A549 (cell line): ENCODE results near the gene SNRNP40. TPM values are rescaled to one million over a fixed set of nuclear protein-coding genes. Genes with fewer than 3 reads are reported as not detected.

Experiments
- ATAC-seq, 2 experiments: fragments of 200-7000 bp in 1 of 2; fragments of >200 bp in 1 of 2; cut with Nextera tagmentation in 1 of 2; cut with Tn5 transposase in 1 of 2; 3 replicates each; pipeline versions ENCODE4 v1.8.0 to v1.9.1; 2018 to 2020; ENCODE audit warnings: mild to moderate bottlenecking in 1 of 2, moderate library complexity in 1 of 2
- CTCF ChIA-PET: fragments of 300-600 bp; sonication (Branson Sonifier 250); formaldehyde crosslinking; extraction: SDS; loops from one replicate; lab custom pipeline; 2021; ENCODE audit warnings: antibody characterized with exemption, inconsistent platforms; lab: Yijun Ruan, JAX
- POLR2A ChIA-PET: fragments of 350-600 bp; formaldehyde crosslinking; extraction: SDS; loops from one replicate; lab custom pipeline; 2021; ENCODE audit warnings: antibody characterized with exemption, inconsistent platforms; lab: Yijun Ruan, JAX
- DNase-seq, 2 experiments: peaks; one replicate each; pipeline versions ENCODE4 v3.0.0 to v3.0.0-alpha.2; 2011 to 2016; ENCODE audit warnings: low read depth in 1 of 2, low spot score in 1 of 2
- FAIRE-seq: peaks from 2 replicates; lab custom pipeline; 2011; peaks lifted over from hg19 to GRCh38; lab: Jason Lieb, UNC
- H3K27ac ChIP-seq, 2 experiments: fragments of >200 bp; sonication (Bioruptor Twin); formaldehyde crosslinking; 3 replicates each; pipeline ENCODE4 v1.5.1; 2016 to 2017
- H3K4me1 ChIP-seq: fragments of >200 bp; sonication (Bioruptor Twin); formaldehyde crosslinking; 3 replicates; pipeline ENCODE4 v1.6.1; 2016
- H3K4me2 ChIP-seq: fragments of >200 bp; sonication (Bioruptor Twin); formaldehyde crosslinking; 3 replicates; pipeline ENCODE4 v1.6.1; 2016
- H3K4me3 ChIP-seq: fragments of >200 bp; sonication (Bioruptor Twin); formaldehyde crosslinking; 3 replicates; pipeline ENCODE4 v1.5.1; 2016
- H3K9me3 ChIP-seq: fragments of >200 bp; sonication (Bioruptor Twin); formaldehyde crosslinking; 3 replicates; pipeline ENCODE4 v1.6.1; 2016
- BHLHE40 ChIP-seq: IDR thresholded peaks from 2 replicates; pipeline ENCODE4 v1.6.1; 2012; ENCODE audit warnings: low read depth, low read length, inconsistent platforms
- CBX8 ChIP-seq: fragments of 200-600 bp; sonication (generic); IDR thresholded peaks from 2 replicates; pipeline ENCODE4 v1.6.1; 2016
- CHD4 ChIP-seq: fragments of 200-600 bp; sonication (generic); IDR thresholded peaks from 2 replicates; pipeline ENCODE4 v1.6.1; 2016; ENCODE audit warnings: antibody characterized with exemption, mild to moderate bottlenecking, borderline replicate concordance
- EHF ChIP-seq: fragments of 250-450 bp; sonication (Bioruptor Pico); IDR thresholded peaks from 2 replicates; pipeline ENCODE4 v1.5.0; 2020; ENCODE audit warnings: mild to moderate bottlenecking
- EP300 ChIP-seq, 2 experiments: fragments of >200 bp; sonication (Bioruptor Twin); formaldehyde crosslinking; IDR thresholded peaks; 2 replicates in 1 of 2; 3 replicates in 1 of 2; pipeline ENCODE4 v1.6.1; 2016 to 2017
- ESRRA ChIP-seq: fragments of 150-350 bp; IDR thresholded peaks from 2 replicates; pipeline ENCODE4 v1.6.1; 2014; ENCODE audit warnings: mild to moderate bottlenecking, low read length, borderline replicate concordance
- FOSL2 ChIP-seq, 2 experiments: fragments of 450-650 bp in 1 of 2; fragments of >200 bp in 1 of 2; sonication (Bioruptor Twin) in 1 of 2; formaldehyde crosslinking; IDR thresholded peaks; 2 replicates each; pipeline versions ENCODE4 v1.5.0 to v1.6.1; 2016 to 2020; ENCODE audit warnings: mild to moderate bottlenecking in 1 of 2, moderate library complexity in 1 of 2
- HDAC2 ChIP-seq: fragments of 200-600 bp; sonication (generic); IDR thresholded peaks from 2 replicates; pipeline ENCODE4 v1.6.1; 2016
- HMGXB4 ChIP-seq: fragments of 250-450 bp; sonication (Bioruptor Pico); IDR thresholded peaks from 2 replicates; pipeline ENCODE4 v1.5.0; 2021; ENCODE audit warnings: mild to moderate bottlenecking, moderate library complexity, borderline replicate concordance
- HOXB13 ChIP-seq: fragments of 250-450 bp; sonication (Bioruptor Pico); IDR thresholded peaks from 2 replicates; pipeline ENCODE4 v1.5.0; 2020; ENCODE audit warnings: low read depth, mild to moderate bottlenecking, moderate library complexity
- JUN ChIP-seq, 2 experiments: fragments of >200 bp; sonication (Bioruptor Twin); formaldehyde crosslinking; IDR thresholded peaks; 2 replicates in 1 of 2; 3 replicates in 1 of 2; pipeline ENCODE4 v1.6.1; 2016 to 2017
- MAFK ChIP-seq: fragments of 450-650 bp; IDR thresholded peaks from 2 replicates; pipeline ENCODE4 v1.6.1; 2014; ENCODE audit not compliant: partially characterized antibody
- NR3C1 ChIP-seq: fragments of >200 bp; sonication (Bioruptor Twin); formaldehyde crosslinking; IDR thresholded peaks from 3 replicates; pipeline ENCODE4 v1.6.1; 2017
- PBX3 ChIP-seq: IDR thresholded peaks from 2 replicates; pipeline ENCODE4 v1.6.1; 2012
- PHF8 ChIP-seq: fragments of 200-600 bp; sonication (generic); IDR thresholded peaks from 2 replicates; pipeline ENCODE4 v1.6.1; 2016; ENCODE audit warnings: low read depth, mild to moderate bottlenecking, antibody characterized with exemption, moderate library complexity, borderline replicate concordance
- RARB ChIP-seq: fragments of 250-450 bp; sonication (Bioruptor Pico); IDR thresholded peaks from 2 replicates; pipeline ENCODE4 v1.8.0; 2021; ENCODE audit warnings: mild to moderate bottlenecking, moderate library complexity
- REST ChIP-seq: fragments of 200-600 bp; sonication (generic); IDR thresholded peaks from 2 replicates; pipeline ENCODE4 v1.6.1; 2016; ENCODE audit warnings: antibody characterized with exemption, mild to moderate bottlenecking, moderate library complexity
- RFX5 ChIP-seq: fragments of 450-650 bp; IDR thresholded peaks from 2 replicates; pipeline ENCODE4 v1.7.1; 2014; ENCODE audit warnings: antibody characterized with exemption, mild to moderate bottlenecking, moderate library complexity
- SMC3 ChIP-seq: fragments of >200 bp; sonication (Bioruptor Twin); formaldehyde crosslinking; IDR thresholded peaks from 3 replicates; pipeline ENCODE4 v1.6.1; 2018; ENCODE audit warnings: inconsistent platforms
- SREBF2 ChIP-seq: fragments of 450-650 bp; IDR thresholded peaks from 2 replicates; pipeline ENCODE4 v1.6.1; 2014; ENCODE audit warnings: mild to moderate bottlenecking, moderate library complexity
- USF2 ChIP-seq: fragments of 450-650 bp; IDR thresholded peaks from 2 replicates; pipeline ENCODE4 v1.6.1; 2014; ENCODE audit warnings: antibody characterized with exemption
- WGBS: methylation state at CpG from one replicate; pipeline ENCODE4 v1.1.6; 2017; ENCODE audit errors: missing lambda C conversion rate; 5-methylcytosine and 5-hydroxymethylcytosine counted together
- polyA plus RNA-seq, 4 experiments: library from polyadenylated mRNA; depleted of rRNA in 3 of 4; stranded (reverse); fragments of >200 nt; fragmentation: RNase III in 1 of 4; extraction: RNeasy Plus Mini Kit Qiagen cat#74134 plus additional on column Dnase treatment in 1 of 4; gene quantifications; 2 replicates in 3 of 4; 3 replicates in 1 of 4; pipeline ENCODE4 v1.2.3, GENCODE V29; 2011 to 2017

Gene SNRNP40
- polyA plus RNA-seq, 2 of the 4 experiments (the other 2 are of a cell fraction): 47.4 to 72.5 TPM

GRCh38 chr1:31308036-31308435 lies 11.4 kb upstream of the SNRNP40 start:
- DNase-seq: no peak
- TF ChIP-seq MAFK (no peak), NR3C1 (no peak), JUN (IDR thresholded peaks at IDR 0.05) (no peak), BHLHE40 (no peak), EP300 (IDR thresholded peaks at IDR 0.05) (no peak), HOXB13 (CRISPR knock-in tag) (no peak), HDAC2 (no peak)
- no peaks in the 10 kb centered on the region for H3K9me3 ChIP-seq
- no peak overlapping the region for H3K4me3 ChIP-seq
- FAIRE-seq: no peak
- ChIA-PET POLR2A (interaction anchor here (1.4 kb wide), 1 partner anchor 11 kb away, joined by 3 read pairs; the partner anchor contains the start of genes SNRNP40 and ZCCHC17), CTCF (interaction anchor here (0.9 to 1.6 kb wide), 3 partner anchors 87 to 127 kb away, joined by 3 to 5 read pairs (median 4); no protein-coding TSS in a partner anchor)
- H3K27ac ChIP-seq: no peak overlapping the region
- 72% methylated on average over 1 of the region's 1 CpG for WGBS
- H3K4me2 ChIP-seq: no peak overlapping the region
- H3K4me1 ChIP-seq: peaks cover 7% of the 10 kb centered on the region; the same call in 1 of the 3 replicates
- no peak for ATAC-seq

GRCh38 chr1:31306278-31306677 lies 9.7 kb upstream of the SNRNP40 start:
- Histone ChIP-seq H3K27ac (peak overlapping the region; percentile 50 to 72; a peak in 4 of 6 replicates), H3K4me1 (peaks cover 7% of the 10 kb centered on the region; the same call in 1 of the 3 replicates), H3K9me3 (no peaks in the 10 kb centered on the region), H3K4me2 (no peak overlapping the region), H3K4me3 (no peak overlapping the region)
- ChIA-PET CTCF (interaction anchor here (0.7 to 1.6 kb wide), 3 partner anchors 15 to 122 kb away, joined by 3 to 6 read pairs (median 4); no protein-coding TSS in a partner anchor), POLR2A (interaction anchor here (0.9 kb wide), 1 partner anchor 10 kb away, joined by 4 read pairs; the partner anchor contains the start of genes SNRNP40 and ZCCHC17)
- 47% methylated on average over 3 of the region's 3 CpGs for WGBS
- FAIRE-seq (no peak), DNase-seq (peak in 1 of 2 experiments; percentile 10), ATAC-seq (peak; percentile 75 to 86)
- TF ChIP-seq FOSL2 (IDR thresholded peaks at IDR 0.05) (no peak), FOSL2 (CRISPR knock-in tag; IDR thresholded peaks at IDR 0.05) (peak; percentile 40), RFX5 (no peak)

GRCh38 chr1:31302709-31303441 lies 6.3 kb upstream of the SNRNP40 start:
- no peak overlapping the region for H3K4me2 ChIP-seq

GRCh38 chr1:31300193-31300592 lies 3.6 kb upstream of the SNRNP40 start:
- no peak for ATAC-seq
- TF ChIP-seq SREBF2: no peak
- TF ChIP-seq CHD4: no peak
- no peak for TF ChIP-seq CBX8
- no peak for TF ChIP-seq RARB
- no peak for TF ChIP-seq HOXB13 (CRISPR knock-in tag)
- TF ChIP-seq SMC3: no peak
- TF ChIP-seq USF2: no peak
- TF ChIP-seq HMGXB4 (CRISPR knock-in tag): no peak
- TF ChIP-seq EHF: no peak
- TF ChIP-seq EP300 (IDR thresholded peaks at IDR 0.05): no peak
- no peak for TF ChIP-seq REST

More at GRCh38 chr1:31302709-31303441, 6.3 kb upstream of the SNRNP40 start:
- CTCF ChIA-PET: interaction anchor here (1.1 to 1.4 kb wide), 2 partner anchors 17 to 33 kb away, joined by 3 read pairs; no protein-coding TSS in a partner anchor
- TF ChIP-seq PHF8 (no peak), ESRRA (no peak), PBX3 (no peak)
- FAIRE-seq (no peak), DNase-seq (no peak), ATAC-seq (no peak)
- Histone ChIP-seq H3K4me1 (peaks cover 9% of the 10 kb centered on the region; the same call in 2 of the 3 replicates), H3K27ac (no peak overlapping the region), H3K4me3 (no peak overlapping the region), H3K9me3 (no peaks in the 10 kb centered on the region)
- WGBS: 75% methylated on average over 7 of the region's 7 CpGs
- POLR2A ChIA-PET: no interaction called here

More at GRCh38 chr1:31300193-31300592, 3.6 kb upstream of the SNRNP40 start:
- FAIRE-seq: no peak
- ChIA-PET CTCF (interaction anchor here (1.4 kb wide), 1 partner anchor 18 kb away, joined by 4 read pairs; no protein-coding TSS in a partner anchor), POLR2A (no interaction called here)
- peaks cover 10% of the 10 kb centered on the region for H3K4me1 ChIP-seq
- DNase-seq: no peak
- H3K4me3 ChIP-seq: no peak overlapping the region
- H3K27ac ChIP-seq: no peak overlapping the region
- H3K4me2 ChIP-seq: no peak overlapping the region
- WGBS: 100% methylated on average over 3 of the region's 3 CpGs
- H3K9me3 ChIP-seq: no peaks in the 10 kb centered on the region
